ENCODE measurements around the gene KRTAP5-5.

The KRTAP5-5 gene

DNA sequence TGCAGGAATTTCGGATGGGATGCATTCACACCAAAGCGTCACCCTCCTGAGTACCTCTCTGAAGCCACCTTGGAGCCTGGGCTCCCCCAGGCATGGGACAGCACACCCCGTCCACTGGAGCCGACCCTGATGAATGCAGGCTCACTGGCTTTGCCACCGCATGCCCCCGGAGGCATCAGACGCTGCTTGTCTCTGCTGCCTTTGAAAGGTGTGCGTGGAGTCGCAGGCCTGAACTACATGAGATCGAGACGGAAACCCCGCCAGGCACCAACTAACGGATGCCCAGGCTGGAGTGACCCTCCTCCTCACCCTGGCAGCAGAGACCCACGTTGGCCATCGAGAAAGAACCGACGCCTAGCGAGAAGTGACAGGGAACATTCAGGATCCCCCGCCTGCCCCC, 22.5 kb downstream of the KRTAP5-5 start:
- Histone ChIP-seq H3K9ac (ENCODE audit: low read length in 2 of 2) (no peak overlapping the region), H3K27ac (ENCODE audit: low read length) (no peak overlapping the region), H3K36me3 (ENCODE audit: control insufficient read depth in 2 of 2, insufficient read depth in 2 of 2, low read length in 2 of 2) (no peaks in the 10 kb centered on the region), H3K4me3 (ENCODE audit: low read length in 2 of 2) (no peak overlapping the region), H3K9me3 (ENCODE audit: control insufficient read depth in 2 of 2, low read length in 2 of 2) (no peaks in the 10 kb centered on the region), H3K4me1 (ENCODE audit: control insufficient read depth, insufficient read depth, low read length) (peaks cover 3% of the 10 kb centered on the region), H3K27me3 (ENCODE audit: control insufficient read depth in 1 of 2, insufficient read depth in 2 of 2, low read length in 2 of 2) (peaks cover 17% of the 10 kb centered on the region in 2 donors)

DNA sequence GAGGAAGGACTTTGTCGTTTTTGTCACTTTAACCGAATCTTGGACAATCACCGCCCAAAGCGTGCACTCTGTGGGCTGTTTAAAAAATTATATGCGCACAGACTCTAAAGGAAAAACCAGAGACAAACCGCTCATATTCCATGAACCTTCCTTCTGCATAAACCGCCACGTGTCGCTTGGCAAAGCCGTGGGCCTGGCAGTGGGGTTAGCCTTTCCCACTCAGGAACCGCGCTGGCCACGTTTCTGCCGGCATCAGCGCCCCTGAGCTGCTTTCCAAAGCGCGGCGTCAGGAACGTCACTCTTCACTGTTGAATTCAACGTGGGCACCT, 22.8 kb downstream of the KRTAP5-5 start:
- H3K27me3 ChIP-seq (ENCODE audit: control insufficient read depth in 1 of 2, insufficient read depth in 2 of 2, low read length in 2 of 2): peaks cover 17% of the 10 kb centered on the region in 2 donors
- no peak overlapping the region for H3K4me3 ChIP-seq (ENCODE audit: low read length in 2 of 2)
- no peaks in the 10 kb centered on the region for H3K9me3 ChIP-seq (ENCODE audit: control insufficient read depth in 2 of 2, low read length in 2 of 2)
- peaks cover 3% of the 10 kb centered on the region for H3K4me1 ChIP-seq (ENCODE audit: control insufficient read depth, insufficient read depth, low read length)
- no peak overlapping the region for H3K27ac ChIP-seq (ENCODE audit: low read length)
- H3K36me3 ChIP-seq (ENCODE audit: control insufficient read depth in 2 of 2, insufficient read depth in 2 of 2, low read length in 2 of 2): no peaks in the 10 kb centered on the region
- H3K9ac ChIP-seq (ENCODE audit: low read length in 2 of 2): no peak overlapping the region

DNA sequence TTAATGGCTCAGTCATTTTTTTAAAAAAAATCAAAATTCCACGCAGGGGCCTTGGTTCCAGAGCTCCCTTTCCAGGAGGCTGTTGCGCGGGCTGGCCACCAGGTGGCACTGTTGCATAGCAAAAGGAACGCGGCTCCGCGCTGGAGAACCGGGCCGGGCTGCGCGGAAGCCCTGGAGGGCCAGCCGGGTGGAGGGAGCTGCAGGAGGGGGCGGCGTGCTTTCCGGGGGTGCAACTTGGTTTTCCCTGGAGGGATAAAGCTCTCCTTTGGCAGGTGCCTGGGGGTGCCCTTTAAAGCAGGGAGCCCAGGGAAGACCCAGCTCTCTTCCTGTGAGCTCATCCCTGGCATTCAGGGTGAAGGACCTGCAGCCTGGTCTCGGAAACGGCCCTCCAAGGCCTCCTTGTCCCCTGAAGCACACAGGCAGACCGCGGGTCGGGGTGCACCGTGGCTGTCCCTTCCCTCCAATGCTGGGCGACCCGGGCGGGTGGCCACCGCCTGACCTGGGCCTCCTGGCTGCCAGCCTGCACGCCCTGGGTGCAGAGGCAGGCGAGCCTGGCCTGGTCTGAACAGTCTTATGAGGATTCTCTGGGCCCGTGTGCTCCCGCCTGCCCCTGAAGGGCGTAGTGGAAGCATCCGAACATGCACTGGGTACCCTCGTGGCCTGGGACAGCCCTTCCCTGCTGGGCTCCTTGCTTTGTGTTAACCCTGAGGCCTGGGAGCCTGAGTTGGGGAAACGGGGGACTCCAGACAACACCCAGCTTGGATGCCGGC, 23.4 kb downstream of the KRTAP5-5 start:
- H3K9ac ChIP-seq (ENCODE audit: low read length in 2 of 2): no peak overlapping the region
- peaks cover 17% of the 10 kb centered on the region in 2 donors for H3K27me3 ChIP-seq (ENCODE audit: control insufficient read depth in 1 of 2, insufficient read depth in 2 of 2, low read length in 2 of 2)
- H3K27ac ChIP-seq (ENCODE audit: low read length): no peak overlapping the region
- H3K4me1 ChIP-seq (ENCODE audit: control insufficient read depth, insufficient read depth, low read length): peaks cover 3% of the 10 kb centered on the region
- H3K36me3 ChIP-seq (ENCODE audit: control insufficient read depth in 2 of 2, insufficient read depth in 2 of 2, low read length in 2 of 2): no peaks in the 10 kb centered on the region
- no peak overlapping the region for H3K4me3 ChIP-seq (ENCODE audit: low read length in 2 of 2)
- H3K9me3 ChIP-seq (ENCODE audit: control insufficient read depth in 2 of 2, low read length in 2 of 2): no peaks in the 10 kb centered on the region

DNA sequence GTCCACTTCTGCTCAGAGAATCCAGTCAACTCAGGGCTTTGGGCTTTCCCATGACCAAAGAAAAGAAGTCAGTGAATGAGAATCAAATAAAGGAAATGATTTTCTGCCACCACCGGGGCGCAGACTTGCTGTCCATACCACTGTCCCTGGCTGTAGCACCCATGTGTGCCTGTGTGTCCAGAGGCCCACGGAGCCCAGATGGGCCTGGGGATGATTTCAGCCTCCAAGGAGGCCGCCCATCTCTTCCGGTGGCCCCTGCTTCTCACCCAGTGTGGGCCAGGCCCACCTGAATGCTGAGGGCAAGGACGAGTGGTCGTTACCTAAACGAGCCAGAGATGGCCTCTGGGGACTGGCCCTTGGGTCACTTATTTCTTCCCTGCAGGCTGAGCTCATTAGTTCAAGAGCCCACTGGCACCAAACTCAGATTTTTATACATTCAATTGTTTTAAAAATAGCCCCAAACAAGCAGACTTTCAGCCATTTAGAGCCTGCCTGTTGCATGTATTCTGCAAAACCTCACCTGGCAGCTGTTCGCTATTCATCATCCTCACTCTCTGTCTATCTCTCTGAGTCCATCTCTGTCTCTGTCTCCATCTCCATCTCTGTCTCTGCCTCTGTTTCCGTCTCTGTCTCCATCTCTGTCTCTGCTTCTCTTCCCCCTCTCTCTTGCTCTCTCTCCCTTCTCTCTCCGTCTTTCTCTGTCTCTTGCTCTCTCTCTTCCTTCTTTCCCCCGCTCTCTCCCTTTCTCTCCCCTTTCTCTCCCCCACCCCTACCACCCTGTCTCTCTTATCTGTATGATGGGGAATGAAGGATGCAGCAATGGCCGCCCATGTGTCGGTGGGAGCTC, 24.2 kb downstream of the KRTAP5-5 start:
- Histone ChIP-seq H3K27ac (ENCODE audit: low read length) (no peak overlapping the region), H3K4me1 (ENCODE audit: control insufficient read depth, insufficient read depth, low read length) (peaks cover 3% of the 10 kb centered on the region), H3K4me3 (ENCODE audit: low read length in 2 of 2) (no peak overlapping the region), H3K9ac (ENCODE audit: low read length in 2 of 2) (no peak overlapping the region), H3K36me3 (ENCODE audit: control insufficient read depth in 2 of 2, insufficient read depth in 2 of 2, low read length in 2 of 2) (no peaks in the 10 kb centered on the region), H3K27me3 (ENCODE audit: control insufficient read depth in 1 of 2, insufficient read depth in 2 of 2, low read length in 2 of 2) (peaks cover 17% of the 10 kb centered on the region in 2 donors), H3K9me3 (ENCODE audit: control insufficient read depth in 2 of 2, low read length in 2 of 2) (no peaks in the 10 kb centered on the region)

DNA sequence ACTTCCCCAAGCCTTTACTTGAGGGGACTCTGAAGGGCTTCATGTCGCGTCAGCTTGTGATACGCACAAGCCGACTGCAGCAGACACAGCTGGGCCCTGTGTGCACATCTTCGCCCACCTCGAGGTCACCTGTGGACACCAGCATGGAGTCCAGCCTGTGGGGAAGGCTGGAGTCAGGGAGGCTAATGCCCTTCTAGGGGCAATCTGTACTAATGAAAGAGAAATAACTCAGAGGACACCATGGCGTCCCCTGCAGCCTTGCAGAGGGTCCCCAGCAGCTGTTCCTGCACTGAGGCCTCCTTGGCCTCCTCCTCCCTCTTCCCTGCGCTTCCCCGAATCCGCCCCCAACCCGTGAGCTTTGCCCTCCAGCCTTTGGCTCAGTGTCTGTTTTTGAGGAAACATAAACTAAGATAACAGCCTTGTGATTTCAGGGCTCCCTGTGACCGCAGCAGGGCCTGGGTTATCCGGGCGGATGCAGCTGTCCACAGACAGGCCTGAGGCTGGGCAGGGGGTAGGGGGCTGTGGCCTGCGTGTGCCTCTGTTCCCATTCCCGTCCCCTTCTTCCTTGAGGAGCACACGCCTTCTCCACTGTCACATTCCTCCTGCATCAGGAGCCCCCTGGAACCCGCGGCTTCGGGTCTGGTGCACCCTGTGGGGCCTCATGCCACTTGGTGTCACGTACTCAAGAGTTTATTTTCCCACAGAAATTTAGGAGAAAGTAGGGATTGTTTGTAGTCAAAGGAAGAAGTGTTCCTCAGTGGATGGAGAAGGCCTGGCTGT, 25.0 kb downstream of the KRTAP5-5 start:
- H3K27ac ChIP-seq (ENCODE audit: low read length): no peak overlapping the region
- H3K9ac ChIP-seq (ENCODE audit: low read length in 2 of 2): no peak overlapping the region

DNA sequence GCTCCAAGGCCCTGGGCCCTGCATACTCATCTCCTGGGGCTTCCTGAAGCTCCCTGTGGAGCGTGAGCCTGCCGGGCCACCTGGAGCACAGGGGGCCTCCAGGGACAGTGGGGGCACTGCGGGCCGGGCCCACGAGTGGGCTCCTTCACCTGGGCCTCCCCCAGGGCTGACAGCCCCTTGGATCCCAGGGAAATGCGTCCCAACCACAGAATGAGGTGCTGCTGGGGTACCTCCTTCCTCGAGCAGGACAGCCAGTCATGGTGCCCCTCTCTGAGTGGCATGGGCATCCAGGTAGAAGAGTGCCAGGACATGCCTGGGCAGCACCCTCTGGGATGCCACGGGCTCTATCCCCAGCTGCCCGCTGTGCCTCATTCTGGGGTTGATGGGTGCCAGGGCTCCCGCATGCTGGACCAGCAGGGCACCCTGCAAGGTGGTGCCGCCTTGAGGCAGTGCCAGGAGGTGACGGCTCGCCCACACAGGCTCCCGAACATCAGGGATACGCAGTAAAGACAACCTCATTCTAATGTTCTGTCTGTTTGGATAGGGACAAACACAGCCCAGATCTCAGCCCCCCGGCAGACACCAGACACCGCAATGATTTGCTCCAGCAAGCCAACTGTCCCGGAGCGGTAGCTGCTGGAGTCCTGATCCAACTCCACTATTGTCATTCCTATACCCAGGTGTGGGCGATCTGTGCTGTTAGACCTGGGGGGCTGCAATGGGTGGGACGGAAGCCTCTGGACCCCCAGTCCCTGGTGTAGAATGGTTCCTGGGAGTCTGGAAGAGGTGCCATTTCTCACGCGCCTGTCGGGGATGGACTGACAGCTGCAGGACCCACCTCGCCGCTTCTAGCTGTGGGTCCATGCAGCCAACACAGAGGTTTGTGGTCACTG, 25.8 kb downstream of the KRTAP5-5 start:
- Histone ChIP-seq H3K4me1 (ENCODE audit: control insufficient read depth, insufficient read depth, low read length) (peaks cover 3% of the 10 kb centered on the region), H3K9ac (ENCODE audit: low read length in 2 of 2) (no peak overlapping the region), H3K36me3 (ENCODE audit: control insufficient read depth in 2 of 2, insufficient read depth in 2 of 2, low read length in 2 of 2) (no peaks in the 10 kb centered on the region), H3K4me3 (ENCODE audit: low read length in 2 of 2) (no peak overlapping the region), H3K27ac (ENCODE audit: low read length) (no peak overlapping the region), H3K27me3 (ENCODE audit: control insufficient read depth in 1 of 2, insufficient read depth in 2 of 2, low read length in 2 of 2) (peaks cover 17 to 18% of the 10 kb centered on the region in 2 donors), H3K9me3 (ENCODE audit: control insufficient read depth in 2 of 2, low read length in 2 of 2) (no peaks in the 10 kb centered on the region)

More for the DNA sequence above, 25.0 kb downstream of the KRTAP5-5 start:
- H3K36me3 ChIP-seq (ENCODE audit: control insufficient read depth in 2 of 2, insufficient read depth in 2 of 2, low read length in 2 of 2): no peaks in the 10 kb centered on the region
- H3K4me3 ChIP-seq (ENCODE audit: low read length in 2 of 2): no peak overlapping the region
- peaks cover 17% of the 10 kb centered on the region in 2 donors for H3K27me3 ChIP-seq (ENCODE audit: control insufficient read depth in 1 of 2, insufficient read depth in 2 of 2, low read length in 2 of 2)
- H3K4me1 ChIP-seq (ENCODE audit: control insufficient read depth, insufficient read depth, low read length): peaks cover 3% of the 10 kb centered on the region
- H3K9me3 ChIP-seq (ENCODE audit: control insufficient read depth in 2 of 2, low read length in 2 of 2): no peaks in the 10 kb centered on the region

DNA sequence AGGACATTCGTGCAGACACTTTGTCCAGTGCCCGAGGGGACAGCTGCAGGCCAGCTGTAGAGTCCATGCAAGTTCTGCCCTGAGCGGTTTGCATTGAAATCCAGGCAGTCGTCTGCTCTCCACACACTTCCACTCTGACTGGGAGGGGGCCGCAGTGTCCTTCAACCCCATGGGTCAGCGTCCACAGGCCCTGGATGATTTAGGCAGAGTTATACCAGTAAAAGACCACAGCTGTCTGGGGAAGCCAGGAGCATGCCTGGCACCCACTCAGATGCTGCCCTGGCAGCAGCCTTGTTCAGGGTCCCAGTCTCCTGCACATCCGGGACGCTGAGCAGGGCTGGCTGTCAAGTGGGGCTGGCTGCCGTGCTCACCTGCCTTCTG, 26.5 kb downstream of the KRTAP5-5 start:
- Histone ChIP-seq H3K27ac (ENCODE audit: low read length) (no peak overlapping the region), H3K9ac (ENCODE audit: low read length in 2 of 2) (no peak overlapping the region), H3K36me3 (ENCODE audit: control insufficient read depth in 2 of 2, insufficient read depth in 2 of 2, low read length in 2 of 2) (no peaks in the 10 kb centered on the region), H3K9me3 (ENCODE audit: control insufficient read depth in 2 of 2, low read length in 2 of 2) (no peaks in the 10 kb centered on the region), H3K4me3 (ENCODE audit: low read length in 2 of 2) (no peak overlapping the region), H3K27me3 (ENCODE audit: control insufficient read depth in 1 of 2, insufficient read depth in 2 of 2, low read length in 2 of 2) (peaks cover 17 to 18% of the 10 kb centered on the region in 2 donors), H3K4me1 (ENCODE audit: control insufficient read depth, insufficient read depth, low read length) (peaks cover 3% of the 10 kb centered on the region)

DNA sequence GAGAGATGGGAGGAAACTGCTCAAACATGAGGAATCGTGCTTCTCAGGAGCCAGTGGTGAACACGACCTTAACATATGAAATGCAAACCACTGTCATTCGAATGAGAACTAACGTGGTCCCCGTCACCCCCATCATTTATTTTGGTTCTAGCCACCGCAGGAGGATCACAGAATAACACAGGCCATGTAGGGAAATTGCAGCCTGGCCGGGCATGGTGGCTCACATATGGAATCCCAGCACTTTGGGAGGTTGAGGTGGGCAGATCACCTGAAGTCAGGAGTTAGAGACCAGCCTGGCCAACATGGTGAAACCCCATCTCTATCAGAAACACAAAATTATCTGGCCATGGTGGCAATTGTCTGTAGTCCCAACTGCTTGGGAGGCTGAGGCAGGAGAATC, 27.1 kb downstream of the KRTAP5-5 start:
- no peaks in the 10 kb centered on the region for H3K36me3 ChIP-seq (ENCODE audit: control insufficient read depth in 2 of 2, insufficient read depth in 2 of 2, low read length in 2 of 2)
- H3K4me1 ChIP-seq (ENCODE audit: control insufficient read depth, insufficient read depth, low read length): peaks cover 3% of the 10 kb centered on the region
- no peak overlapping the region for H3K27ac ChIP-seq (ENCODE audit: low read length)
- no peak overlapping the region for H3K4me3 ChIP-seq (ENCODE audit: low read length in 2 of 2)
- H3K9me3 ChIP-seq (ENCODE audit: control insufficient read depth in 2 of 2, low read length in 2 of 2): no peaks in the 10 kb centered on the region
- peaks cover 17 to 18% of the 10 kb centered on the region in 2 donors for H3K27me3 ChIP-seq (ENCODE audit: control insufficient read depth in 1 of 2, insufficient read depth in 2 of 2, low read length in 2 of 2)
- no peak overlapping the region for H3K9ac ChIP-seq (ENCODE audit: low read length in 2 of 2)

DNA sequence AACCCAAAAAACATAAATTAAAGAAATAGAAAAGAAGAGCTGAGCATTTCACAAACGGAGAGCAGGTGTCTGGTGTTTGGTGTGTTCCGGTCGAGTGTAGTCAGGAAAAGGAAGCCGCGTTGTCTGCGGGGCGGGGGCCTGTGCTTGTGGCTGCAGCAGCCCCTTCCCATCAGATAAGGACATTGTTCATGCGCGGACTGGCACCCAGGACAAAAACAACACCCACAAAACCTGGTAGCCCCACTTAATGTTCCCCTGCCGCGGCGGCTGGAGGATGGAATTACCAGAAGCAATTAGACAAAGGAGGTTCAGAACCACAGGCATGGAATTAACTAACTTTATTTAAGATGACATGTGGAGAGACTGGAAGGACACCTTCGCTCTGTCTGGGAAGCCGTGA, 29.9 kb downstream of the KRTAP5-5 start:
- Histone ChIP-seq H3K9ac (ENCODE audit: low read length in 2 of 2) (no peak overlapping the region), H3K36me3 (ENCODE audit: control insufficient read depth in 2 of 2, insufficient read depth in 2 of 2, low read length in 2 of 2) (no peaks in the 10 kb centered on the region), H3K27me3 (ENCODE audit: control insufficient read depth in 1 of 2, insufficient read depth in 2 of 2, low read length in 2 of 2) (peaks cover 11 to 17% of the 10 kb centered on the region in 2 donors), H3K27ac (ENCODE audit: low read length) (no peak overlapping the region), H3K4me1 (ENCODE audit: control insufficient read depth, insufficient read depth, low read length) (no peaks in the 10 kb centered on the region), H3K4me3 (ENCODE audit: low read length in 2 of 2) (no peak overlapping the region), H3K9me3 (ENCODE audit: control insufficient read depth in 2 of 2, low read length in 2 of 2) (no peaks in the 10 kb centered on the region)

All from stomach smooth muscle (tissue), 2 donors.